Measurements from ENCODE around the gene MYH9. TPM values are rescaled to one million over a fixed set of nuclear protein-coding genes. Genes with fewer than 3 reads are reported as not detected.

The MYH9 gene
- total RNA-seq, 1 experiment from 2014 or later, result 258 TPM

GRCh38 chr22:36244522-36245391 is 143.0 kb downstream of the MYH9 start:
- no peak for DNase-seq (ENCODE audit: low read depth, low spot score)
- intact Hi-C loops (cut with micrococcal nuclease), result no loop called here
- RAD21 ChIA-PET (ENCODE audit: low non-redundant PET in 1 of 2, low total read pairs in 2 of 2, uncharacterized antibody in 2 of 2, unreplicated experiment in 2 of 2), result no interaction called here
- Histone ChIP-seq H3K36me3 (ENCODE audit: control insufficient read depth in 1 of 2, insufficient read depth in 2 of 2, low read length in 2 of 2) (no peaks in the 10 kb centered on the region), H3K9ac (ENCODE audit: low read length) (no peak overlapping the region), H3K27me3 (ENCODE audit: insufficient read depth, low read length) (no peaks in the 10 kb centered on the region), H2AFZ (ENCODE audit: low read depth, low read length, poor library complexity, severe bottlenecking) (no peak overlapping the region), H3K4me2 (ENCODE audit: low read length) (no peak overlapping the region), H3K4me3 (replicated peaks in 1 of 2; ENCODE audit: low read depth in 1 of 2, low read length in 2 of 2) (no peak overlapping the region), H4K20me1 (ENCODE audit: insufficient read depth) (no peaks in the 10 kb centered on the region), H3K9me3 (ENCODE audit: control insufficient read depth in 1 of 2, insufficient read depth in 1 of 2, low read depth in 1 of 2, low read length in 2 of 2) (no peaks in the 10 kb centered on the region), H3K4me1 (ENCODE audit: control insufficient read depth in 1 of 2, insufficient read depth in 2 of 2, low read length in 2 of 2) (peaks cover 4 to 5% of the 10 kb centered on the region in 2 experiments; a peak in 3 of 4 replicates), H3K27ac (ENCODE audit: low read depth, low read length) (no peak overlapping the region), H3K79me2 (ENCODE audit: insufficient read depth, low read length) (no peaks in the 10 kb centered on the region), H3K9me2 (ENCODE audit: insufficient read depth) (no peaks in the 10 kb centered on the region)
- CTCF ChIA-PET, result no interaction called here
- POLR2A ChIA-PET, result no interaction called here
- no peak for TF ChIP-seq JUND (IDR thresholded peaks at IDR 0.05)
- TF ChIP-seq RAD21 (IDR thresholded peaks at IDR 0.05; ENCODE audit: low read depth), result no peak
- TF ChIP-seq POLR2A (IDR thresholded peaks at IDR 0.05; ENCODE audit: borderline replicate concordance, extremely low read depth, insufficient read depth, insufficient read length), result no peak
- TF ChIP-seq CBX3 (IDR thresholded peaks at IDR 0.05; ENCODE audit: low read depth), result no peak
- no peak for TF ChIP-seq CTCF (IDR thresholded peaks at IDR 0.05 in 2 of 3, conservative IDR thresholded peaks at IDR 0.05 in 1 of 3; ENCODE audit: borderline replicate concordance in 1 of 3, insufficient read depth in 1 of 3, low read depth in 2 of 3, low read length in 2 of 3)
- TF ChIP-seq ZNF274 (IDR thresholded peaks at IDR 0.05; ENCODE audit: low read depth, low read length), result no peak
- no peak for TF ChIP-seq TCF7L2 (IDR thresholded peaks at IDR 0.05; ENCODE audit: borderline replicate concordance, extremely low read depth, insufficient read depth, insufficient read length)
- TF ChIP-seq ELF1 (IDR thresholded peaks at IDR 0.05; ENCODE audit: borderline replicate concordance, low read depth), result no peak
- no peak for TF ChIP-seq CEBPB (IDR thresholded peaks at IDR 0.05; ENCODE audit: low read depth)
- no peak for TF ChIP-seq YY1 (IDR thresholded peaks at IDR 0.05; ENCODE audit: extremely low read depth, insufficient replicate concordance, low read depth, low read length)
- TF ChIP-seq EGR1 (IDR thresholded peaks at IDR 0.05; ENCODE audit: low read depth), result no peak
- no peak for TF ChIP-seq SRF (IDR thresholded peaks at IDR 0.05; ENCODE audit: low read depth)
- no peak for TF ChIP-seq POLR2AphosphoS5 (IDR thresholded peaks at IDR 0.05; ENCODE audit: low read depth, low read length)
- no peak for TF ChIP-seq SP1 (IDR thresholded peaks at IDR 0.05; ENCODE audit: low read depth)
- no peak for ATAC-seq
- no TSS peak for BruUV-seq (replicated peaks)

Measured in HCT116 (cell line).